ENCODE results near the gene DEF6.

Gene DEF6

GRCh38 chr6:35297601-35298481, at the start of gene DEF6:
Gene DEF6 (plus strand): TSS chr6:35297818. CDS start chr6:35297857, 39 bp downstream.
- DNase-seq: peak; percentile 88

GRCh38 chr6:35248300-35248699, 49.3 kb upstream of the DEF6 start:
- DNase-seq: no peak

- no peak for DNase-seq
Measured at GRCh38 chr6:35248965-35249364, 48.7 kb upstream of the DEF6 start.

- no peak for DNase-seq
Measured at GRCh38 chr6:35251949-35252348, 45.7 kb upstream of the DEF6 start.

- DNase-seq: no peak
Measured at GRCh38 chr6:35253249-35253648, 44.4 kb upstream of the DEF6 start.

GRCh38 chr6:35258336-35258735, 39.3 kb upstream of the DEF6 start:
- DNase-seq: no peak

- DNase-seq: no peak
Measured at GRCh38 chr6:35258858-35259193, 38.8 kb upstream of the DEF6 start.

- peak; percentile 92 for DNase-seq
Measured at GRCh38 chr6:35259194-35259947, 38.2 kb upstream of the DEF6 start, which contains the start of gene ZNF76. Gene ZNF76 (plus strand): TSS chr6:35259735. CDS start chr6:35281152, 21,417 bp downstream.

GRCh38 chr6:35259948-35260590, 37.5 kb upstream of the DEF6 start:
- DNase-seq: peak; percentile 60

- no peak for DNase-seq
Measured at GRCh38 chr6:35260591-35261570, 36.7 kb upstream of the DEF6 start.

GRCh38 chr6:35262596-35262995, 35.0 kb upstream of the DEF6 start:
- DNase-seq: no peak

- DNase-seq: no peak
Measured at GRCh38 chr6:35264550-35265274, 32.9 kb upstream of the DEF6 start.

- DNase-seq: no peak
Measured at GRCh38 chr6:35265523-35265922, 32.1 kb upstream of the DEF6 start.

- DNase-seq: no peak
Measured at GRCh38 chr6:35267446-35267845, 30.2 kb upstream of the DEF6 start.

GRCh38 chr6:35267897-35268296, 29.7 kb upstream of the DEF6 start:
- DNase-seq: no peak

GRCh38 chr6:35272005-35272404, 25.6 kb upstream of the DEF6 start:
- DNase-seq: no peak

- DNase-seq: no peak
Measured at GRCh38 chr6:35273822-35274559, 23.6 kb upstream of the DEF6 start.

- no peak for DNase-seq
Measured at GRCh38 chr6:35275744-35276260, 21.8 kb upstream of the DEF6 start.

GRCh38 chr6:35278708-35279107, 18.9 kb upstream of the DEF6 start:
- DNase-seq: no peak

GRCh38 chr6:35280903-35281302, 16.7 kb upstream of the DEF6 start:
- no peak for DNase-seq

GRCh38 chr6:35282472-35282871, 15.1 kb upstream of the DEF6 start:
- DNase-seq: no peak

Data from GDM1 (cell line).